Hepatocyte (in vitro differentiated cells): ENCODE data around the gene KCNMA1. TPM values are rescaled to one million over a fixed set of nuclear protein-coding genes. Genes with fewer than 3 reads are reported as not detected.

Source experiments
- DNase-seq: peaks from one replicate; pipeline ENCODE4 v3.0.0-alpha.2; 2016; ENCODE audit warnings: low spot score
- H2AFZ ChIP-seq: fragments of 200-600 bp; sonication (generic); 2 replicates; pipeline ENCODE4 v1.6.0; 2016; ENCODE audit warnings: antibody characterized with exemption, mild to moderate bottlenecking
- H3K27ac ChIP-seq: fragments of 200-600 bp; sonication (generic); 2 replicates; pipeline ENCODE4 v1.5.1; 2016; ENCODE audit warnings: mild to moderate bottlenecking
- H3K27me3 ChIP-seq: fragments of 200-600 bp; sonication (generic); 2 replicates; pipeline ENCODE4 v1.6.1; 2016
- H3K36me3 ChIP-seq: fragments of 200-600 bp; sonication (generic); replicated peaks from 2 replicates; pipeline ENCODE4 v1.5.1; 2016; ENCODE audit warnings: low read depth; ENCODE audit not compliant: insufficient read depth
- H3K4me1 ChIP-seq: fragments of 200-600 bp; sonication (generic); 2 replicates; pipeline ENCODE4 v1.5.1; 2016; ENCODE audit warnings: mild to moderate bottlenecking, moderate library complexity; ENCODE audit not compliant: insufficient read depth
- H3K4me2 ChIP-seq: fragments of 200-600 bp; sonication (generic); 2 replicates; pipeline ENCODE4 v1.6.0; 2016
- H3K4me3 ChIP-seq: fragments of 200-600 bp; sonication (generic); 2 replicates; pipeline ENCODE4 v1.5.1; 2016; ENCODE audit warnings: mild to moderate bottlenecking
- H3K79me2 ChIP-seq: fragments of 200-600 bp; sonication (generic); 2 replicates; pipeline ENCODE4 v1.6.0; 2017; ENCODE audit warnings: mild to moderate bottlenecking
- H3K9me2 ChIP-seq: fragments of 200-600 bp; sonication (generic); replicated peaks from 2 replicates; pipeline ENCODE4 v1.6.0; 2017; ENCODE audit warnings: mild to moderate bottlenecking; ENCODE audit not compliant: insufficient read depth
- H3K9me3 ChIP-seq: fragments of 200-600 bp; sonication (generic); 2 replicates; pipeline ENCODE4 v1.5.1; 2016; ENCODE audit warnings: low read depth, mild to moderate bottlenecking
- H4K20me1 ChIP-seq: fragments of 200-600 bp; sonication (generic); 2 replicates; pipeline ENCODE4 v1.6.0; 2016; ENCODE audit warnings: mild to moderate bottlenecking; ENCODE audit not compliant: insufficient read depth, poor library complexity, severe bottlenecking
- EZH2 ChIP-seq: fragments of 200-600 bp; sonication (generic); IDR thresholded peaks from 2 replicates; pipeline ENCODE4 v1.6.1; 2016; ENCODE audit warnings: antibody characterized with exemption, mild to moderate bottlenecking, borderline replicate concordance
- EZH2phosphoT487 ChIP-seq: fragments of 200-600 bp; sonication (generic); IDR thresholded peaks from one replicate; pipeline ENCODE4 v1.6.1; 2018; ENCODE audit warnings: antibody characterized with exemption, mild to moderate bottlenecking, low read depth, moderate library complexity; ENCODE audit not compliant: unreplicated experiment, severe bottlenecking
- WGBS: methylation state at CpG from one replicate; pipeline ENCODE4 v1.1.6; 2016; ENCODE audit warnings: low lambda C conversion rate; ENCODE audit errors: missing lambda C conversion rate; 5-methylcytosine and 5-hydroxymethylcytosine counted together
- polyA plus RNA-seq: library from polyadenylated mRNA; unstranded; fragments of >200 nt; fragmentation: Nextera tagmentation; extraction: Ambion mirVana; gene quantifications from 2 replicates; pipeline ENCODE4 v1.2.1, GENCODE V29; 2016
- total RNA-seq: library from RNA; depleted of rRNA; stranded (reverse); fragments of >200 nt; gene quantifications from 2 replicates; pipeline ENCODE4 v1.2.3, GENCODE V29; 2014
- TF ChIP-seq, protein P1 (sequence below): fragments of 200-600 bp; sonication (generic); IDR thresholded peaks from 2 replicates; pipeline ENCODE4 v1.5.1; 2016; ENCODE audit warnings: antibody characterized with exemption, mild to moderate bottlenecking; ENCODE audit not compliant: poor library complexity

KCNMA1 gene
- total and polyA plus RNA-seq, 2 experiments from 2014 or later: 42.6 to 73.3 TPM

DNA sequence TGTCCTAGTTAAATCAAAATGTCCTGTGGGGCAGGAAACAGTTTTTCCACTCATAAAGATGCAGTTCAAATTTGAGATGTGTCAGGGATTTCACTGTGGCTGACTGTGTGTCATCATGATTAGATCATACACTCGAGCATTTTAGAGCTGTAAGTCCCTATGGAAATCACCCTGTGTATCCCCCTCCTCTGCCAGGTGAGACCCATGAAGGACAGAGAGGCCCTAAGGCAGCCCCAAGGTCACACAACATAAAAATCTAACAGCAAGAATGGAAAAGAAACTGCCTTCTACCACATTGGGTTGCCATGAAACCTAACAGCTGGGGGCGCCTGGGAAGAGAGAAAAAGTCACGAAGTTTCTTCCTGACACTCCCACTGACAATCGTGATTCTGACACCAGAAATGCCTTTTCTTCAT, 135.8 kb downstream of the KCNMA1 start:
- H3K27me3 ChIP-seq: no peaks in the 10 kb centered on the region
- H3K4me2 ChIP-seq: no peak overlapping the region
- peak overlapping the region; percentile 59 for H3K27ac ChIP-seq
- 66% methylated on average over 4 of the region's 4 CpGs for WGBS
- no peaks in the 10 kb centered on the region for H3K79me2 ChIP-seq
- H4K20me1 ChIP-seq: no peaks in the 10 kb centered on the region
- TF ChIP-seq, protein P1, sequence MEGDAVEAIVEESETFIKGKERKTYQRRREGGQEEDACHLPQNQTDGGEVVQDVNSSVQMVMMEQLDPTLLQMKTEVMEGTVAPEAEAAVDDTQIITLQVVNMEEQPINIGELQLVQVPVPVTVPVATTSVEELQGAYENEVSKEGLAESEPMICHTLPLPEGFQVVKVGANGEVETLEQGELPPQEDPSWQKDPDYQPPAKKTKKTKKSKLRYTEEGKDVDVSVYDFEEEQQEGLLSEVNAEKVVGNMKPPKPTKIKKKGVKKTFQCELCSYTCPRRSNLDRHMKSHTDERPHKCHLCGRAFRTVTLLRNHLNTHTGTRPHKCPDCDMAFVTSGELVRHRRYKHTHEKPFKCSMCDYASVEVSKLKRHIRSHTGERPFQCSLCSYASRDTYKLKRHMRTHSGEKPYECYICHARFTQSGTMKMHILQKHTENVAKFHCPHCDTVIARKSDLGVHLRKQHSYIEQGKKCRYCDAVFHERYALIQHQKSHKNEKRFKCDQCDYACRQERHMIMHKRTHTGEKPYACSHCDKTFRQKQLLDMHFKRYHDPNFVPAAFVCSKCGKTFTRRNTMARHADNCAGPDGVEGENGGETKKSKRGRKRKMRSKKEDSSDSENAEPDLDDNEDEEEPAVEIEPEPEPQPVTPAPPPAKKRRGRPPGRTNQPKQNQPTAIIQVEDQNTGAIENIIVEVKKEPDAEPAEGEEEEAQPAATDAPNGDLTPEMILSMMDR: peak; percentile 5
- TF ChIP-seq EZH2: no peak
- no peak for TF ChIP-seq EZH2phosphoT487
- no peak overlapping the region for H3K4me3 ChIP-seq
- H3K9me2 ChIP-seq: no peaks in the 10 kb centered on the region
- H3K4me1 ChIP-seq: peaks cover 16% of the 10 kb centered on the region
- no peak overlapping the region for H2AFZ ChIP-seq
- no peaks in the 10 kb centered on the region for H3K9me3 ChIP-seq
- no peak for DNase-seq
- H3K36me3 ChIP-seq: no peaks in the 10 kb centered on the region

DNA sequence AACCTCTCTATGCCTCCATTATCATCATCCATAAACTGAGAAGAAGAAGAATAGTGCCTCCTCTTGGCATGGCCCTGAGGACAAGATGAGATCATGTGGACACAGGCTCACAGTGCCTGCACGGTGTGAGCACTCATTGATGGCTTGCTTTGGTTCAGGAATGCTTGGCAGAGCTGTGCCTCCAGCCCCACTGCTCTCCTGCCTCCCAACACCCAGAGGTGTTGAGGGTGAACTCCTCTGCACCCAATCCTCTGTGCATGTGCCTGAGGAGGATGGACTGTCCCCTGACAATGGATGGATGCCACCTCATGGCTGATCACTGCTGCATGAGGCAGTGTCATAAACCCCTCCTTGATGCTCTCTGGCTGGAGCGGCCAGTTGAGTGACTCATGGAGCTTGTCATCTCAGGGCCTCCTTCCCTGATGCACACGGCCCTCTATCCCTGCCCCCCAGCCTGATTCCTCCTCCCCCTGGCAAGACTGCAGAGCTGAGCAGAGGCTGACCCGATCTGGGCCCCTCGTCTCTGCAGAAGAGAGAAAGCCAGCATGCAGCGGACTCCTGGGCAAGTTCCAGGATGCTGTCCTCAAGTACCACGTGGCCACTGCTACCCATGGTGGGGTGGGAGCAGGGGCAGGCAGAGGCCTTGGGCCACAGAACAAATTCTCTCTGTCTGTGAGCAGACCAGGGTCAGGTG, 136.3 kb downstream of the KCNMA1 start:
- H4K20me1 ChIP-seq: no peaks in the 10 kb centered on the region
- WGBS: 78% methylated on average over 5 of the region's 7 CpGs
- H3K36me3 ChIP-seq: no peaks in the 10 kb centered on the region
- peak; percentile 62 for DNase-seq
- no peaks in the 10 kb centered on the region for H3K27me3 ChIP-seq
- no peaks in the 10 kb centered on the region for H3K79me2 ChIP-seq
- no peak for TF ChIP-seq EZH2phosphoT487
- no peak for TF ChIP-seq EZH2
- TF ChIP-seq, protein P1: no peak
- H3K27ac ChIP-seq: peak overlapping the region; percentile 59
- H3K4me2 ChIP-seq: no peak overlapping the region
- no peaks in the 10 kb centered on the region for H3K9me3 ChIP-seq
- no peak overlapping the region for H2AFZ ChIP-seq
- no peak overlapping the region for H3K4me3 ChIP-seq
- no peaks in the 10 kb centered on the region for H3K9me2 ChIP-seq
- H3K4me1 ChIP-seq: peaks cover 12% of the 10 kb centered on the region

DNA sequence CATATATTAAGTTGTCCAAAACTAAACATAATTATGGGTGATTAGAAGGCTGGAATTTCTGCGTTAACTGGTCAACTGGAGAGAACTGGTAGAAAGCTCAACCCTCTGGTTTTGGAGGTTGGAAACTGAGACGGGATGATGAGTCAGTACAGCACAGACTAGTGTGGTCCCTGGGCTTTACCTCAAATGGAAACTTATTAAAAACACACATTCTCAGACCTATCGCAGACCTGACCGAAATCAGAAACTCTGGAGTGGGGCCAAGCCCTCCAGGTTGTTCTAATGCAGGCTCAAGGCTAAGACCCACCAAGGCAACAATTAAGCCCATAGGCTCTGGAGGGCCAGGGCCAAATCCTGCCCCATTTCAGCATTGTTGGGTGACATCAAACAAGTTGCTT, 136.9 kb downstream of the KCNMA1 start:
- no peaks in the 10 kb centered on the region for H3K9me3 ChIP-seq
- H3K4me1 ChIP-seq: peaks cover 6% of the 10 kb centered on the region
- H3K9me2 ChIP-seq: no peaks in the 10 kb centered on the region
- TF ChIP-seq, protein P1: no peak
- TF ChIP-seq EZH2 (no peak), EZH2phosphoT487 (no peak)
- no peak overlapping the region for H3K4me2 ChIP-seq
- H2AFZ ChIP-seq: no peak overlapping the region
- H3K27me3 ChIP-seq: no peaks in the 10 kb centered on the region
- WGBS: 84% methylated on average over 4 of the region's 4 CpGs
- DNase-seq: no peak
- no peaks in the 10 kb centered on the region for H3K79me2 ChIP-seq
- H3K36me3 ChIP-seq: no peaks in the 10 kb centered on the region
- no peak overlapping the region for H3K4me3 ChIP-seq
- H3K27ac ChIP-seq: no peak overlapping the region
- H4K20me1 ChIP-seq: no peaks in the 10 kb centered on the region
